NCI-H2081 treated with DMSO at 0.1 percent for 48 hours (cell line): ENCODE measurements around the gene ATF1.

Experiments used
- DNase-seq: peaks from one replicate; lab custom pipeline; 2025; lab: John Stamatoyannopoulos, UW

ATF1 gene

GRCh38 chr12:50763639-50764285 is at the start of gene ATF1:
Gene ATF1 (plus strand): TSS chr12:50764101. CDS start chr12:50780146, 16,045 bp downstream.
- DNase-seq, result peak; percentile 83

DNA sequence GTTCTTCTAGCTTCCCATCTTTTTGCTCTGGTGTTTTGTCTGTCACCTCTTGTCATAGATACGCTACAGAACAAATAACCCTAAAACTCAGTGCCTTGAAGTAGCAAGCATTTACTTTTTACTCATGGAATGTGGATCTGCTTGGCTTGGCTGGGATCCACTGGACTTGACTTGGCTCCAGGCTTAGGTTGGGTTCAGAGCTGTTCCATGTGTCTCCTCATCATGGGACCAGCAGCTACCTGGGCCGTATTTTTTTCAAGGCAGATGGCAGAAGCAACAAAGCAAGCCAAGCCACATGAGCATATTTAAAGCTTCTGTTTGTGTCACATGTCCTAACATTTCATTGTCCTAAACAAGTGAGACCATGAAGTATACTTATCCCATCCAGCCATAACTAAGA is 48.7 kb upstream of the ATF1 start:
- no peak for DNase-seq

DNA sequence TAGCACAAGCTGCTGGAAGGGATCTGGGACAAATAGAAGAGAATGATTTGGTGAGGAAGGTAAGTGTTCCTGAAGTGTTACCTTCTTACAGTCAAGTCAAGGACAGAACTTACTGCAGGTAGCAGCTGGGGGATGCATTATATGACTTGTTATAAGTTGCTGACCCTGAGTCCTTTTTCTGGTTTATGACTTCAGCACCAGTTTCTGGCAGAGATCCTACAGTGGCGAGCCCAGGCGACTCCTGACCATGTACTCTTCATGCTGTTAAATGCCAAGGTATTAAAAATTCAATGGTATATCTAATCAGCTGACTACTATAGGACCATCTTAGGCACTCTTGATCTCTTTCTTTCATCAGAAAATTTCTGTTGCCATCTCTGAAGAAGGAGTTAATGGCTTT is 45.1 kb upstream of the ATF1 start:
- DNase-seq, result no peak

- DNase-seq, result no peak
Observed at GRCh38 chr12:50720085-50720484, 43.8 kb upstream of the ATF1 start.

DNA sequence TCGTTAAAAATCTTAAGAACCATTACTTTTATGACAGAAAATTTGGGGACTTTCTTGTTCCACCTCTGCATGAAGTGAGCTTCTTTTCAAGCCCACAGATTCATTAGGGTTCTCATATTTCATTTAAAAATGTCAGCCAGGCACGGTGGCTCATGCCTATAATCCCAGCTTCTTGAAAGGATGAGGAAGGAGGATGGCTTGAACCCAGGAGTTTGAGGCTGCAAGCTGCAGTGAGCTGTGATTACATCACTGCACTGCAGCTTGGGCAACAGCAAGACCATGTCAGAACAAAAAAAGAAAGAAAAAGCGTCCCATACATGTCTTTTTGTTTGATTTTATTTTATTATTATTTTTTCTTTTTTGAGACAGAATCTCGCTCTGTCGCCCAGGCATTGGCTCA is 43.4 kb upstream of the ATF1 start:
- DNase-seq, result no peak

- DNase-seq, result no peak
Observed at GRCh38 chr12:50723865-50724264, 40.0 kb upstream of the ATF1 start.

- no peak for DNase-seq
Observed at GRCh38 chr12:50725011-50725942, 38.6 kb upstream of the ATF1 start.

GRCh38 chr12:50727466-50727865 is 36.4 kb upstream of the ATF1 start:
- no peak for DNase-seq

- DNase-seq, result no peak
Observed at GRCh38 chr12:50728417-50728816, 35.5 kb upstream of the ATF1 start.

GRCh38 chr12:50728841-50729240 is 35.1 kb upstream of the ATF1 start:
- DNase-seq, result no peak

- DNase-seq, result no peak
Observed at GRCh38 chr12:50732591-50732990, 31.3 kb upstream of the ATF1 start.

GRCh38 chr12:50733706-50734105 is 30.2 kb upstream of the ATF1 start:
- DNase-seq, result no peak

GRCh38 chr12:50734409-50735263 is 29.3 kb upstream of the ATF1 start:
- DNase-seq, result no peak

- DNase-seq, result no peak
Observed at GRCh38 chr12:50739611-50740010, 24.3 kb upstream of the ATF1 start.

DNA sequence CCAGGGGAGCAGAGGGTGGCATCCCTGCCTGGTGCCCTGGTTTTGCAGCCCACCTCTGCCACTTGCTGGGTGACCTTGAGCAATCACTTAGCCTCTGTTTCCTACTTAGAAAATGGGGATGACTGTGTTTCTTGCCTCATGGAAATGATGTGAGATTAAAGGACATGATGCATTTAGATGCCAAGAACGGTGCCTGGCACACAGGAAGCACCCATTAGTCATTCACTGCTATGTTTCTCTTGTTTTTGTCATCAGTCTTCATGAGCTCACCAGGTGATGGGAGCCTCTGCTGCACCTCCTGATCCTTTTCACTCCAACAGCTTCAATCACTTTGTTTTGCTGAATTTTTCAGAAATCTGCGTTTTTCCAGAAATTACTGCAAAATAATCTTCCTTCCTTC is 23.6 kb upstream of the ATF1 start:
- DNase-seq, result no peak

- no peak for DNase-seq
Observed at GRCh38 chr12:50742776-50743175, 21.1 kb upstream of the ATF1 start.

DNA sequence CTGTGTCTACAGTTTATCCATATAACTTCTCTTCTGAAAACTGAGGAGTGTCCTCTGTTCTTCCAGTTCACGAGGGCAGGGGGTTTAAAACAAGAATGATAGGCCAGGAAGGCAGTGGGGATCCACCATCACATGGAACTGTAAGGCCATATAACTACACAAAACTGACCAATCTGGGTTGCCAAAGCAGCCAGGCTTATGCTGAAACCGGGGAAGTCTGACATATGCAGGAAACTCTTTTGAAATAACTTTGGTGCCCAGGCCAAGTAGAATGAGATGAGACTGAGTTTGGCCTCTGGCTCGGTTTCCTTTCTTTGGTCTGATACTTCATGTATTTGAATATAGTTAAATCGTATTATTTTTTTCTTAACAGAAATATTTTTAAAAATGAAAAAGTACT is 18.0 kb upstream of the ATF1 start:
- no peak for DNase-seq

DNA sequence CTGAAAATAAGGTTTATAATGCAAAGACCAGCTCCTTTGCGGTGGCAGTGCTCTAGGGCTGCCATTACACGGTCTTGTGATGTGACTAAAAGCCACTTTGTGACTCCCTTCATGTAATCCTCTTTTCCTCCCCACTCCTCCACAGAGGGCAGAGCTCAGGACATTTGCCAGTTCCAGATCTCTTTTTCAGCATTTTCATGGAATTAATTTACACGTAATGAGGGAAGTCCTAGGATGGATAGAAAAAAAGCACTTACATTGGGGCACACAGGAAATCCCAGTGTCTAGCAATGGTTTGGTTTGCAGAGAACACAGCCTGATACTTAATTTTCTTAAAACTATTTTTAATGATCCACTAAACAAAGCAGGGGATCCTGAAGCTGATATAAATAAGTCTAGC is 17.5 kb upstream of the ATF1 start:
- no peak for DNase-seq

DNA sequence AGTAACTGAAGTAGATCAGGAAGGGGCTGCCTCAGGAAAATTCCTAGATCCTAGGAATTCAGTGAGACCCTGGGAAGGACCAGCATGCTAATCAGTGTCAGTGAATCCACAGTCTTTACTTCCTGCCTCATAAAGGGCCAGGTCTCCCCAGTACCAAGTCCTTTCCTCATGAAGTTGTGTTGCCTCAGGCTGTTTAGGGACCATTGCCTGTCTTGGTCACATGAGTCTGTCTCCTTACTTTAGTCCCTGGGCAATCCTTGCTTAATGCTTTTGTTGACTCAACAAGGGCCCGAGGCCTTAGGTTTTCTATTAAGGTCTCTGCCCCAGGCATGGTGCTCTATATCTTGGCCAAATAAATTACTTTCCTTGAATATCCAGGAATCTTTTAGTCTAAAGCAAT is 16.1 kb upstream of the ATF1 start:
- no peak for DNase-seq

DNA sequence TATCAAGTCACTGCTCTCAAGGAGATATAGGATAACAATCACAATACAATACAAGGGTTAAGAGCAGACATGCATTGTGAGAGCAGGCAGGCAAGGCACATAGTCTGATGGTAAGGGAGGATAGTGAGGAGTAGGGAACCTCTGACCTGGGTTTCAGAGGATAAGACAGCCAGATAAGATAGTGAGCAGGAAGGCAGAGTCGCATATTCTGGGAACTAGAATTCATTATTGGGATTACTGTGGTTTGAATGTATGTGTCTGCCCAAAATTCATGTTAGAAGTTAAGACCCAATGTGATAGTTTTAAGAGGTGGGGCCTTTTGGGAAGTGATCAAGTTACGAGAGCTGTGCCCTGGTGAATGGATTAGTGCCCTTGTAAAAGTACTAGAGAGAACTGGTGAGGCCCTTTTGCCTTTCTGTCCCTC is 14.4 kb upstream of the ATF1 start:
- no peak for DNase-seq

DNA sequence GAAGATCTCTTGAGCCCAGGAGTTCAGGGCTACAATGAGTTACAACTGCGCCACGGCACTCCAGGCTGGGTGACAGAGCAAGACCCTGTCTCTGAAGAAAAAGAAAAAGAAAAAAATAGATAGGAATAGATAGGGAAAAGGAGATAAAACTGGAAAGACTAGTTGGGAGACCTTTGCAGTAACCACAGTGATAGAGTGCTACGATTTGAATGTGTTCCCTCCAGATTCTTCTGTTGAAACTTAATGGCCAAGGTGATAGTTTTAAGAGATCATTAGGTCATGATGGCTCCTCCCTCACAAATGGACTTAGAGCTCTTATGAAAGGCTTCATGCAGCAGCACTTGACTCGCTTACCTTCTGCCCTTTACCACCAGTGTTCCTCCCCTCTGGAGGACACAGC is 13.5 kb upstream of the ATF1 start:
- DNase-seq, result no peak

DNA sequence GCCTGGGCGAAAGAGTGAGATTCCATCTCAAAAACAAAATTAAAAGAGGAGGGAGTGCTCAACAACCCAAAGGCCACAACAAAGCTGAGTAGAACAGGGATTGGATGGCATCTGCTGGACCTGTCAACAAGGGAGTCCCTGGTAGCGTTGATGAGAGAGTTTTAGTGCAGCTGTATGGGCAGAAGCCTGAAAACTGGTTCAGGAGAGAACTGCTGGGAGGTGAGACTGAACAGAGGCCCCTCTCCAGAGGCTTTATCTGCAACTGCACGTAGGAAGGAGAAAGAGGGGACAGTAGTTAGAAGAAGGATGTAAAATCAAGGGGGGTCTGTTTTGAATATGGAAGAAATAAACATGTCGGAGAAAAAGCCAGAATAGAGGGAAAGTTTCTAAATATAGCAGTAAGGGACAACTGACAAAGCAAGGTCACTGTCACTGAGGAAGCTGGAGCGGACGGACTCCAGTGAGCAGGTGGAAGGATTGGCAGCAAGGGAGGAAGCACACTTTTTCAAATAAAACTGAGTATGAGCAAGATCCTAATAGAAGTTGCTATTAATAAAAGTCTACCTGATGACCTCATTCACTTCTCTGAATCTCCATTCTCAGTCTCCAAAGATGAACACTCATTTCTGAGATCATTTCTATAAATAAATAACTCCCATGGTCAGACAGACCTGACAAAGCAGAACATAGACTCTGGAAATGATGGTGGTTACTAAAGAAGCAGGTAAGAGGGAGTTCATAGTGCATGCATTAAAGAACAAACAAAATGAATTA is 11.8 kb upstream of the ATF1 start:
- DNase-seq, result no peak
